GM21367 (cell line): ENCODE results near the gene CCNK.

Experiments used
- ATAC-seq: cut with Tn5 transposase; IDR thresholded peaks from one replicate; pipeline ENCODE4 v1.9.1; 2021; ENCODE audit not compliant: unreplicated experiment

The CCNK gene

DNA sequence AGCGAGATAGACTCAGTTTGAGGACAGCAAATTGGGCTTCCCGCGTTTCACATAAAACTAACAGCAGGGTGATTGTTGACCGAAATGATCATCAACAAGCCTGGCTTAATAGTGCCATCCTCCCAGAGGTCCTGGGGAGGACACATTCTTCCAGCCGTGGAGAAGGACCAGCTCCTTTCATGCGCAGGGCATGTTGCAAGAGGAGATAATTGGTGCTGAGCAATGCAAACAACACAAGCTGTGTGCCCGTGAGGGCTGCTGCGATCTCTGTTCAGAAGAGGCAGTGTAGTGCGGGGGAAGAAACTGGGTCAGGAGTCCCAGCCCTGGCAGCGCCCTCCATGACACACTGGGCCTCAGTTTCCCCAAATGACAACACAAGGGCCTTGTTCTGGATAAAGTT, 68.5 kb downstream of the CCNK start:
- no peak for ATAC-seq

- no peak for ATAC-seq
Measured at GRCh38 chr14:99550387-99550992, 69.3 kb downstream of the CCNK start.

- no peak for ATAC-seq
Measured at GRCh38 chr14:99551034-99551922, 70.1 kb downstream of the CCNK start.

- no peak for ATAC-seq
Measured at GRCh38 chr14:99552021-99552553, 70.9 kb downstream of the CCNK start.

DNA sequence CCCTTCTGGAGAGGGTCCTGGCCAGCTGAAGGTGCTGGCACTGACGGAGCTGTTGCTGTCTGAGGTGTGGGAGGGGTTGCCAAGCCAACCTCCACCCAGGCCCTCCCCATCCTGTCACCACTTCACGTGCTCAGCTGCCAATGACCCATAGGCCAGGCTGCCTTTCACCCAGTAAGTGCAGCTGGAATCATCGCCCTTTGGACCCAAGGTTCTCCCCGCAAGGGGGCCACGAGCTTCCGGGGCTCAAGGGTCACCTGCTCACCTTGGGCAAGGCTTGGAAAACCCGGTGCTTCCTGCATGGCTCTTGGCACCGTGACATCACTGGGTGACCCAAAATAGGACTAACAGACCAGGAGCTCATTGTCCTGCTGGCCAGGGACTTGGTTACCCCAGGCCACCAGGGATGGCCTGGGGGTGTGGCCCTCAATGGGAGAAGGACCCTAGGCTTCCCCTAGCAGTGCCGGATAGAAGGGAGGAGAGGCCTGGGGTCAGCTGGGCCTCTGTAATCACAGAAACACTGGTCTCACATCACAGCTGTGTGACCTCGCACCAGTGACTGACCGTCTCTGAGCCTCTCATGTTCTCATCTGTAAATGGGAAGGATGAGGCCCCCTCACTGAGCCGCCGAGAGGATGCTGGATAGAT, 71.5 kb downstream of the CCNK start:
- ATAC-seq, result no peak

GRCh38 chr14:99554184-99554583, 73.0 kb downstream of the CCNK start:
- ATAC-seq, result no peak

DNA sequence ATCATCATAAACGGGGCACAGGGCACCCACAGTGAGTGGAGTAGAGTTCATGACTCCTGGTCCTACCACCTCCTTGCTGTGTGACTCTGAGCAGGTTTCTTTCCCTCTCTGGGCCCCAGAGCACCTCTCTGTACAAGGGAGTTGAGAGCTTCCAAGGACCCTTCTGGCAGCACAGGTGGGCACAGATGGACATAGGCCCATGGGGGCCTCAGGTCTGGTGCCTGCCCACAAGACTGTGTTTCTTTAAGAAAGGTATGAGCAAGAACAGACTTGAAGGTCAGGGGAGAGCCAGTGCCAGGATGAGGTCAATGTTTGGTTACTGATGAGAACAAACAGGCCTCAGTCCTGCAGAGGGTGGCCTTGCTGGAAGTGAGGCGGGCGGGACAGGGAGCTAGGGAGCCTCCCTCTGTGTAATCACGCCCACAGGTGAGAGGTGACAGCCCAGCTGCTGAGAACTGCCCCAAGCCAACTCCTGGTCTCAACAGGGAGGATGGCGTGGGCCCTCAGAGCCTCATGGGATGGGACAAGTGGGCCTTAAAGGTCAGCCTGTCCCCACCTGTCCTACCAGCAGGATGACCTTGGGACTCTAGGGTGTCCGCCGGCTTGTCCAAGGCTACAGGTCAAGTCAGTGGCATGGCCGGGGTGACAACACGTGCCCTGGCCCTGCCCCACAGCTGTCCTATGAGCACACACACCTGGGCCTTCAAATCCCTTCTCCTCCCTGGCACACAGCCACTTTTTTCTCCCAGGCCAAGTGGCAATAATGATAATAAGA, 73.7 kb downstream of the CCNK start:
- no peak for ATAC-seq

DNA sequence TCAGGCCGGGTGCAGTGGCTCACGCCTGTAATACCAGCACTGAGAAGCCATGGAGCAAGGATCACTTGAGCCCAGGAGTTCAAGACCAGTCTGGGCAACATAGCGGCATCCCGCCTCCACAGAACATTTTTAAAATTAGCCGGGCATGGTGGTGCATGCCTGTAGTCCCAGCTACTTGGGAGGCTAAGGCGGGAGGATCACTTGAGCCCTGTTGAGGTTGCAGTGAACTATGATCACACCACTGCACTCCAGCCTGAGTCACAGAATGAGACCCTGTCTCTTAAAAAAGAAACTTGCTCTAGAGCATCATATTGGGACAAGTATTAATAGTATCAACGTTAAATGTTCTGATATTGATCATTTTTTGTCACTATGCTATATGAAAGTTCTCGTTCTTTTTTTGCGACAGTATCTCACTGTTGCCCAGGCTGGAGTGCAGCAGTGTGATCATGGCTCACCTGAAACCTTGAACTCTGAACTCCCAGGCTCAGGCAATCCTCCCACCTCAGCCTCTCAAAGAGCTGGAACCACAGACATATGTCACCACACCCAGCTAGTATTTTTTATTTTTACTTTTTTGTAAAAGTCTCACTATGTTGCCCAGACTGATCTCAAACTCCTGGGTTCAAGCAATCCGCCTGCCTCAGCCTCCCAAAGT, 75.1 kb downstream of the CCNK start:
- no peak for ATAC-seq

GRCh38 chr14:99559286-99559990, 78.2 kb downstream of the CCNK start:
- no peak for ATAC-seq

DNA sequence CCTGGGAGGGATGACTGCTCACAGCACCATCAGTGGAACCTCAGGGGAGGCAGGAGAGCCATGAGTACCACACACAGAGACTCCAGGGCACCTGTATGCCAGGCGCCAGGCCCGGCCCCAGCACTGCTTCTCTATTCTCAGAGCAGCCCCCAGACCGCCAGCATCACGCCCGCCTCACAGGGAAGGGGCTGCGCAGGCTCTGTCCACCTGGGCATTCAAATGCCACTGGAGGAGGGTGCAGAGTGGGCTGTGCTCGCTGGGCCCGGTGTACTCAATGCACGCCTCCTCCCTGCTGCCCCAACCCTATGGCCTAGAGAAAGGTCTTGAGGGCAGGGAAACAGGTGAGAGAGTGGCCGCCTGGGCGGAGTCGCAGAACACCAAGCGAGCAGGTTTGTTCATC, 79.2 kb downstream of the CCNK start:
- ATAC-seq, result no peak

DNA sequence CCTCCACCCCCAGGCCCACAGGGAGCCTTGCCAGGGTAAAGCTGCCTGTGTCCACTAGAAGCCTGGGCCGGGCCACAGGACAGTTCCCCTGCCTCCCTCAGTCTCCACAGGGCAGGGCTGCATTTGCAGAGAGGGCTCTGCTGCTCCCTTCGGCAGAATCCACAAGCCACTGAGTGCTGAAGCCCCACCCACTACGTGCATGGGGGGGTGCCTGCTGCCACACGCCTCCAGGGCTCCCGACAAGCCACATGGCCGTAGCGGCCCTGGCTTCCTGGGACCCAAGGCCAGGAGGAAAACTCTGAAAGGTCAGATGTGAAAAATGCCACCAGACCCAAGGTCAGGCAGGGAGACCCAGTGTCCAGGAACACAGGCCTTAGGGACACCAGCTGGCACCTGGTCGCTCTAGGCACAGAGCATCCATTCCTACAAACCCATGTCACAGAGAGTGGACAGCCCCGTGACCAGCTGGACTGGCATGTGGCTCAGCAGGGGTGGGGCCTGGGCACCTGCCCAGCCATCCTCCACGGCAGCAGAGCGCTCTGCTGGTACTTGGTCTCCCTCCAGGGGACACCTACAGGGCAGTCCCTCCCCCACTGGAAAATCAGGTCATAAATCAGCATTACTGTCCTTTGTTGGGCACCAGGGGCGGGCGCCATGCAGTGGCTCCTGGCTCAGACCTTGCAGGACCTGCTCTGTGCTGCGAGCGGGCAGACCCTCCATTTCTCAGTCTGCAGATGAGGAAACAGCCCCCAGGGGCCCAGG, 79.9 kb downstream of the CCNK start:
- no peak for ATAC-seq

GRCh38 chr14:99561864-99562263, 80.7 kb downstream of the CCNK start:
- ATAC-seq, result no peak
